Heart right ventricle (tissue), 16 donors: ENCODE measurements around the gene IGF2BP3. TPM values are rescaled to one million over a fixed set of nuclear protein-coding genes. Genes with fewer than 3 reads are reported as not detected.

ENCODE experiments used
- ATAC-seq, 8 donors: fragments of 200-7000 bp; cut with Tn5 transposase; one replicate each; pipeline ENCODE4 v1.9.1; 2020; ENCODE audit warnings: mild to moderate bottlenecking in 8 of 8, moderate library complexity in 8 of 8, moderate number of reproducible peaks in 1 of 8
- DNase-seq, 2 donors: peaks; one replicate each; pipeline ENCODE4 v3.0.0-alpha.2; 2020
- H3K27ac ChIP-seq, 10 donors: fragments of 200-600 bp; sonication (generic) in 2 of 10; one replicate each; pipeline versions ENCODE4 v1.5.0 to v1.8.0; 2020 to 2022; ENCODE audit warnings: mild to moderate bottlenecking in 3 of 10
- H3K27me3 ChIP-seq, 7 donors: fragments of 200-600 bp; one replicate each; pipeline ENCODE4 v1.8.0; 2021 to 2022; ENCODE audit warnings: mild to moderate bottlenecking in 2 of 7
- H3K36me3 ChIP-seq, 9 donors: fragments of 200-600 bp; sonication (generic) in 1 of 9; one replicate each; pipeline versions ENCODE4 v1.5.0 to v1.8.0; 2020 to 2022; ENCODE audit warnings: mild to moderate bottlenecking in 2 of 9
- H3K4me1 ChIP-seq, 9 donors: fragments of 200-600 bp; sonication (generic) in 1 of 9; one replicate each; pipeline versions ENCODE4 v1.5.0 to v1.8.0; 2020 to 2022; ENCODE audit warnings: mild to moderate bottlenecking in 4 of 9
- H3K4me3 ChIP-seq, 10 donors: fragments of 200-600 bp; sonication (generic) in 2 of 10; one replicate each; pipeline versions ENCODE4 v1.5.0 to v1.8.0; 2020 to 2022; ENCODE audit warnings: mild to moderate bottlenecking in 7 of 10, moderate library complexity in 2 of 10
- H3K9me3 ChIP-seq, 11 donors: fragments of 200-600 bp in 10 of 11; sonication (generic) in 2 of 11; one replicate each; pipeline versions ENCODE4 v1.5.0 to v1.8.0; 2013 to 2022; ENCODE audit warnings: mild to moderate bottlenecking in 2 of 11, control low read depth in 1 of 11, moderate library complexity in 1 of 11
- CTCF ChIP-seq, 9 donors: fragments of 200-600 bp; sonication (generic) in 2 of 9; IDR thresholded peaks; one replicate each; pipeline versions ENCODE4 v1.5.0 to v1.8.0; 2021 to 2022; ENCODE audit warnings: antibody characterized with exemption in 9 of 9, mild to moderate bottlenecking in 5 of 9, moderate library complexity in 1 of 9
- WGBS, 2 donors: extraction: QIAGEN DNeasy Blood & Tissue Kit; methylation state at CpG; one replicate each; pipeline ENCODE4 v1.1.7; 2013; ENCODE audit warnings: inconsistent platforms in 1 of 2; 5-methylcytosine and 5-hydroxymethylcytosine counted together
- intact Hi-C, 10 donors: fragments of 100-400 bp; cut with DNase I; formaldehyde crosslinking; loops; one replicate each; pipeline versions ENCODE4 v1.11.1 to v1.14.2; 2022
- polyA plus RNA-seq, 2 donors: library from polyadenylated mRNA; stranded (reverse); fragments of 200-250 nt; gene quantifications; one replicate each; pipeline ENCODE4 v1.2.3, GENCODE V29; 2013
- total RNA-seq, 10 donors: library from RNA; stranded (reverse); fragmentation: NEBNext Ultra II Directional in 3 of 10; extraction: Animal tissue kit (Norgen Biotek cat#: 25700) in 3 of 10; gene quantifications; one replicate each; pipeline versions ENCODE4 v1.2.1 to v1.2.4, GENCODE V29; 2021 to 2023
- donor health status: Arrhythmogenic right ventricular cardiomyopathy.
- donor health status: ischemic (EF 13 %, LVEDD 7.1; RV severe dilation, severe dysfunction).
- donor health status: healthy with polysubstance abuse.
- donor health status: DM: no; HTN: yes; CAD: no.
- donor health status: DM: no; HTN: no; CAD: no.
- donor health status: ischemic (EF 25% LVEDD 6.9; RV normal size, moderate dysfunction).
- donor health status: ischemic (EF 25% LVEDD 5.7; RV mildly dilated, moderate dysfunction).
- donor health status: healthy.
- donor health status: DM: yes; HTN: yes; CAD: no.
- donor health status: Ischemic cardiomyopathy.
- donor health status: ischemic (EF 35%, LVEDD 5.7; RV mildly dilated, moderate dysfunction).
- donor health status: nonischemic (EF 11% LVEDD 7.7; RV severe dilation, severe dysfunction).
- donor health status: DM: yes; HTN: yes; CAD: no.
- donor health status: PGD.
- donor health status: ischemic (EF 29% LVEDD 5.4; RV normal size, mild dysfunction).
- donor health status: nonischemic (EF 23%, LVEDD 6.1; RV moderate dilation, normal function).

The IGF2BP3 gene
- total and polyA plus RNA-seq, 12 donors = 0.16 to 0.60 (median 0.34) TPM; not detected in 8

- Histone ChIP-seq H3K27me3 (peaks cover 0 to 9% (median 0%) of the 10 kb centered on the region in 7 donors), H3K36me3 (no peaks in the 10 kb centered on the region), H3K4me3 (no peak overlapping the region), H3K27ac (peak overlapping the region in 6 of 10 donors; percentile 7 to 63 (median 50)), H3K9me3 (peaks cover 0 to 6% (median 0%) of the 10 kb centered on the region in 11 donors), H3K4me1 (peaks cover 0 to 41% (median 32%) of the 10 kb centered on the region in 9 donors)
- 20 to 22% methylated on average over 5 of the region's 5 CpGs for WGBS, 2 donors
- ATAC-seq = peak in 5 of 8 donors; percentile 9 to 51 (median 30)
- no peak for TF ChIP-seq CTCF (IDR thresholded peaks at IDR 0.05)
- peak in 1 of 2 donors; percentile 5 for DNase-seq
- intact Hi-C loops = no loop called here
Measured at GRCh38 chr7:23334482-23335056, 135.7 kb downstream of the IGF2BP3 start.

GRCh38 chr7:23333671-23334246 lies 136.5 kb downstream of the IGF2BP3 start:
- 46 to 52% methylated on average over 9 of the region's 9 CpGs for WGBS, 2 donors
- no peak for TF ChIP-seq CTCF (IDR thresholded peaks at IDR 0.05)
- Histone ChIP-seq H3K27me3 (peaks cover 0 to 5% (median 0%) of the 10 kb centered on the region in 7 donors), H3K4me1 (peaks cover 0 to 38% (median 32%) of the 10 kb centered on the region in 9 donors), H3K27ac (peak overlapping the region in 7 of 10 donors; percentile 7 to 63 (median 50)), H3K4me3 (no peak overlapping the region), H3K9me3 (peaks cover 0 to 6% (median 0%) of the 10 kb centered on the region in 11 donors), H3K36me3 (no peaks in the 10 kb centered on the region)
- DNase-seq (peak; percentile 8 to 15), ATAC-seq (peak in 6 of 8 donors; percentile 40 to 79 (median 56))
- intact Hi-C loops = no loop called here

- Histone ChIP-seq H3K4me1 (peaks cover 0 to 38% (median 32%) of the 10 kb centered on the region in 9 donors), H3K27me3 (peaks cover 0 to 3% (median 0%) of the 10 kb centered on the region in 7 donors), H3K27ac (peak overlapping the region in 6 of 10 donors; percentile 14 to 63 (median 46)), H3K4me3 (no peak overlapping the region), H3K9me3 (peaks cover 0 to 6% (median 0%) of the 10 kb centered on the region in 11 donors), H3K36me3 (no peaks in the 10 kb centered on the region)
- intact Hi-C loops = no loop called here
- 18 to 20% methylated on average over 4 of the region's 4 CpGs for WGBS, 2 donors
- TF ChIP-seq CTCF (IDR thresholded peaks at IDR 0.05) = no peak
- peak; percentile 21 to 58 for DNase-seq
- ATAC-seq = peak in 7 of 8 donors; percentile 43 to 81 (median 73)
Measured at GRCh38 chr7:23332910-23333612, 137.2 kb downstream of the IGF2BP3 start.

GRCh38 chr7:23332193-23332592 lies 138.1 kb downstream of the IGF2BP3 start:
- DNase-seq = no peak

More at GRCh38 chr7:23332193-23332592, 138.1 kb downstream of the IGF2BP3 start:
- TF ChIP-seq CTCF (IDR thresholded peaks at IDR 0.05) = no peak
- peaks cover 0 to 38% (median 32%) of the 10 kb centered on the region in 9 donors for H3K4me1 ChIP-seq
- intact Hi-C loops = no loop called here
- no peaks in the 10 kb centered on the region for H3K36me3 ChIP-seq
- H3K4me3 ChIP-seq = no peak overlapping the region
- no peak for ATAC-seq
- no peak overlapping the region for H3K27ac ChIP-seq
- no peaks in the 10 kb centered on the region for H3K27me3 ChIP-seq
- peaks cover 0 to 1% (median 0%) of the 10 kb centered on the region in 11 donors for H3K9me3 ChIP-seq
